Measurements from ENCODE around the gene HOXB5.

- TF ChIP-seq CTCF (IDR thresholded peaks at IDR 0.05; ENCODE audit: insufficient read depth, low read depth, low read length), result no peak
- peak; percentile 74 for TF ChIP-seq EZH2 (IDR thresholded peaks at IDR 0.05; ENCODE audit: insufficient read depth, low read length)
Measured at GRCh38 chr17:48554412-48555257, 38.9 kb downstream of the HOXB5 start.
